Prostate gland (tissue), 2 donors: ENCODE data around the gene IGF1.

Experiments used
- POLR2A ChIP-seq: fragments of 450-650 bp; IDR thresholded peaks from one replicate; pipeline ENCODE4 v1.6.1; 2016; ENCODE audit warnings: antibody characterized with exemption, mild to moderate bottlenecking
- POLR2AphosphoS5 ChIP-seq: sonication (generic); formaldehyde crosslinking; IDR thresholded peaks from one replicate; pipeline ENCODE4 v1.6.1; 2017; ENCODE audit warnings: antibody characterized with exemption
- TF ChIP-seq, protein P1 (sequence below), 4 experiments: fragments of 200-600 bp in 2 of 4; fragments of 450-650 bp in 2 of 4; sonication (generic) in 2 of 4; IDR thresholded peaks; 1 replicate in 3 of 4; 2 replicates in 1 of 4; pipeline ENCODE4 v1.5.1; 2016 to 2019; ENCODE audit warnings: antibody characterized with exemption in 4 of 4, mild to moderate bottlenecking in 2 of 4, moderate library complexity in 2 of 4

DNA sequence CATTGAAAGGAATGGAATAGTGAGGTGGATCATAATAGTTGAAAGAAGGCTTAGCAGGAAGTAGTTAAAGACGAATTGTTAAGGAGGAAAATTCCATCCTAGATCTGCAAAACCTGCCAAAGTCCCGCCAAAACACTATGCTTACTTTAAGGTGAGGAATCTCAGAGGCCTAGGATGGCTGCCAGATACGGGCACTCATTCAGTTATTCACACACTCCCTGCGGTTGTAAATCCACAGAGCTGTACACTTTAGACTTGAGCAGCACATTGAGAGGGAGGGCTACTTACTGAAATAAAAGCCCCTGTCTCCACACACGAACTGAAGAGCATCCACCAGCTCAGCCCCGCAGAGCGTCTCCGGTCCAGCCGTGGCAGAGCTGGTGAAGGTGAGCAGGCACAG is 5.0 kb downstream of the IGF1 start:
- TF ChIP-seq, protein P1, sequence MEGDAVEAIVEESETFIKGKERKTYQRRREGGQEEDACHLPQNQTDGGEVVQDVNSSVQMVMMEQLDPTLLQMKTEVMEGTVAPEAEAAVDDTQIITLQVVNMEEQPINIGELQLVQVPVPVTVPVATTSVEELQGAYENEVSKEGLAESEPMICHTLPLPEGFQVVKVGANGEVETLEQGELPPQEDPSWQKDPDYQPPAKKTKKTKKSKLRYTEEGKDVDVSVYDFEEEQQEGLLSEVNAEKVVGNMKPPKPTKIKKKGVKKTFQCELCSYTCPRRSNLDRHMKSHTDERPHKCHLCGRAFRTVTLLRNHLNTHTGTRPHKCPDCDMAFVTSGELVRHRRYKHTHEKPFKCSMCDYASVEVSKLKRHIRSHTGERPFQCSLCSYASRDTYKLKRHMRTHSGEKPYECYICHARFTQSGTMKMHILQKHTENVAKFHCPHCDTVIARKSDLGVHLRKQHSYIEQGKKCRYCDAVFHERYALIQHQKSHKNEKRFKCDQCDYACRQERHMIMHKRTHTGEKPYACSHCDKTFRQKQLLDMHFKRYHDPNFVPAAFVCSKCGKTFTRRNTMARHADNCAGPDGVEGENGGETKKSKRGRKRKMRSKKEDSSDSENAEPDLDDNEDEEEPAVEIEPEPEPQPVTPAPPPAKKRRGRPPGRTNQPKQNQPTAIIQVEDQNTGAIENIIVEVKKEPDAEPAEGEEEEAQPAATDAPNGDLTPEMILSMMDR (IDR thresholded peaks at IDR 0.05), result no peak
- no peak for TF ChIP-seq POLR2AphosphoS5
- no peak for TF ChIP-seq POLR2A
